HG03108 (cell line): ENCODE results near the gene GOLT1B.
"Not testable (repeated sequence)": the region's sequence is repeated elsewhere in the genome, so short reads cannot be mapped to it uniquely, and the experiment has no call there.

Experiments used
- ATAC-seq: cut with Tn5 transposase; IDR thresholded peaks from one replicate; pipeline ENCODE4 v1.9.1; 2021; ENCODE audit warnings: moderate library complexity; ENCODE audit not compliant: unreplicated experiment

Gene GOLT1B

GRCh38 chr12:21501258-21502163, at the start of gene GOLT1B, which contains the start of gene RECQL:
Gene GOLT1B, plus strand, starts transcription at chr12:21501789. Its CDS starts 135 bp downstream, at chr12:21501924.
Gene RECQL, minus strand, starts transcription at chr12:21501635. Its CDS starts 2,065 bp downstream, at chr12:21499570.
- ATAC-seq: peak; percentile 98

GRCh38 chr12:21453312-21453852, 48.2 kb upstream of the GOLT1B start:
- peak; percentile 94 for ATAC-seq

- no peak for ATAC-seq
Observed at GRCh38 chr12:21456291-21456780, 45.3 kb upstream of the GOLT1B start.

- no peak for ATAC-seq
Observed at GRCh38 chr12:21459474-21459873, 42.1 kb upstream of the GOLT1B start.

- ATAC-seq: not testable (repeated sequence)
Observed at GRCh38 chr12:21467334-21467733, 34.3 kb upstream of the GOLT1B start.

GRCh38 chr12:21471294-21471693, 30.3 kb upstream of the GOLT1B start:
- ATAC-seq: no peak

- no peak for ATAC-seq
Observed at GRCh38 chr12:21472197-21472823, 29.3 kb upstream of the GOLT1B start.

- ATAC-seq: no peak
Observed at GRCh38 chr12:21475552-21475951, 26.0 kb upstream of the GOLT1B start.

- no peak for ATAC-seq
Observed at GRCh38 chr12:21476949-21477348, 24.6 kb upstream of the GOLT1B start.

- ATAC-seq: no peak
Observed at GRCh38 chr12:21478756-21479455, 22.7 kb upstream of the GOLT1B start.

- ATAC-seq: no peak
Observed at GRCh38 chr12:21483531-21483930, 18.1 kb upstream of the GOLT1B start.

- no peak for ATAC-seq
Observed at GRCh38 chr12:21485998-21486397, 15.6 kb upstream of the GOLT1B start.

- no peak for ATAC-seq
Observed at GRCh38 chr12:21499765-21500164, 1.8 kb upstream of the GOLT1B start.

- peak; percentile 5 for ATAC-seq
Observed at GRCh38 chr12:21500786-21501257, 767 bp upstream of the GOLT1B start.

GRCh38 chr12:21502164-21502496, 541 bp downstream of the GOLT1B start:
- no peak for ATAC-seq

GRCh38 chr12:21502872-21503271, 1.3 kb downstream of the GOLT1B start:
- ATAC-seq: no peak

- ATAC-seq: no peak
Observed at GRCh38 chr12:21505888-21506287, 4.3 kb downstream of the GOLT1B start.

GRCh38 chr12:21507849-21508248, 6.3 kb downstream of the GOLT1B start:
- ATAC-seq: no peak

GRCh38 chr12:21509768-21510167, 8.2 kb downstream of the GOLT1B start:
- peak; percentile 83 for ATAC-seq

GRCh38 chr12:21516281-21516680, 14.7 kb downstream of the GOLT1B start:
- ATAC-seq: no peak

- no peak for ATAC-seq
Observed at GRCh38 chr12:21518451-21518850, 16.9 kb downstream of the GOLT1B start.
